ENCODE measurements around the gene CRB2. TPM values are rescaled to one million over a fixed set of nuclear protein-coding genes. Genes with fewer than 3 reads are reported as not detected.

Gene CRB2
- total and polyA plus RNA-seq, 2 of the 13 experiments (the other 11 are each of a cell fraction or from before 2014, with no cell fraction given): 0.01 to 0.29 TPM

- Histone ChIP-seq H2AFZ (ENCODE audit: low read length) (no peak overlapping the region), H3K27me3 (ENCODE audit: control insufficient read depth in 1 of 2, insufficient read depth in 2 of 2, low read length in 2 of 2) (no peaks in the 10 kb centered on the region), H3K4me3 (replicated peaks in 1 of 3; ENCODE audit: insufficient read depth in 1 of 3, low read depth in 2 of 3, low read length in 3 of 3) (no peak overlapping the region), H3K9me3 (ENCODE audit: low read length) (no peaks in the 10 kb centered on the region), H3K27ac (ENCODE audit: extremely low read length, insufficient read depth, low read length) (no peak overlapping the region), H3K4me1 (ENCODE audit: insufficient read depth, low read length) (no peaks in the 10 kb centered on the region), H4K20me1 (ENCODE audit: insufficient read depth, low read length) (no peaks in the 10 kb centered on the region), H3K79me2 (ENCODE audit: insufficient read depth, low read length) (no peaks in the 10 kb centered on the region), H3K36me3 (replicated peaks in 1 of 2; ENCODE audit: control insufficient read depth in 1 of 2, insufficient read depth in 2 of 2, low read length in 2 of 2) (peaks cover 2 to 4% of the 10 kb centered on the region in 2 experiments; a peak in 2 of 5 replicates), H3K4me2 (ENCODE audit: low read depth, low read length) (no peak overlapping the region), H3K9ac (ENCODE audit: insufficient read depth, low read depth, low read length) (no peak overlapping the region)
- no TSS peak for BruUV-seq (replicated peaks)
- CTCF ChIA-PET (ENCODE audit: low intra/inter-chr PET ratio, low total read pairs): no interaction called here
- DNase-seq (ENCODE audit: low spot score) (no peak), FAIRE-seq (no peak), ATAC-seq (no peak)
- intact Hi-C loops (cut with micrococcal nuclease; ENCODE audit: unreplicated experiment) (no loop called here), in situ Hi-C loops (cut with HindIII; ENCODE audit: extremely low pct_ligation_motif_present, low pct_unique_long_range_greater_than_20kb) (loop anchor here (10.0 to 25.0 kb wide), 2 partner anchors 96 to 629 kb away; no protein-coding TSS in a partner anchor)
- POLR2A ChIA-PET: no interaction called here
- TF ChIP-seq ZNF629 (CRISPR knock-in tag; conservative IDR thresholded peaks at IDR 0.05) (peak; percentile 59), ZNF766 (CRISPR knock-in tag; IDR thresholded peaks at IDR 0.05; ENCODE audit: borderline replicate concordance) (no peak)
- 86% methylated on average over 8 of the region's 10 CpGs for WGBS (ENCODE audit: low lambda C conversion rate)
Observed at GRCh38 chr9:123408313-123409262, 52.6 kb downstream of the CRB2 start.

DNA sequence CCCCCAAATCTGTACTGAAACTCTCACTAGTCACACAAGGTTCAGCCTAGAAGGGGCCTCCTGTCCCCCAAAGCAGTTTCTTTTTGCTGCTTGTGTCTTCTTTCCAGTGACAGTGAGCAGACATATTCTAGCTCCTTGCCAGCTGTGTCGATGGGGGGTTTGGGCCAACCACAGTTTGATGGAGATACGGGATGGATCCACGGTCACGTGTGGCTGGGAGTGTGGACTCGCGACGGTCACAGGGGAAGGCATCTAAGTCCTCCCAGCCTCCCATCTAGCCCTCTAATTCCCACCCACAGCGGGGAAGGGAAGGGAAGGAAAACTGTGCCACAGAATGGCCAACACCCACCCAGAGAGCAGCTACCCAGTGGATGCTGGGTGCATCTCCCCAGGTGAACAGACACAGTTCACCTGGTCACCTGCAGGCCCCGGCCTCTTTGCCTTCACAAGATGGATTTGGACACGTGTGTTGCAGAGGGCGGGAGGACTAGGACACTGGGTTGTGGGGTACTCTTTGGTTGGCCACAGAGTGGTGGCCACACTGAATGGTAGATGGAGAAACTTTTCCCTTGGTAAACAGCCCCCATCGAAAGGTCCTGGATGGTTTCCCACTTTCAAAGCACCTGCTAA, 54.4 kb downstream of the CRB2 start:
- H3K27ac ChIP-seq (ENCODE audit: extremely low read length, insufficient read depth, low read length): no peak overlapping the region
- no peak overlapping the region for H3K9ac ChIP-seq (ENCODE audit: insufficient read depth, low read depth, low read length)
- CTCF ChIA-PET (ENCODE audit: low intra/inter-chr PET ratio, low total read pairs): no interaction called here
- BruUV-seq (replicated peaks): no TSS peak
- no peak overlapping the region for H3K4me2 ChIP-seq (ENCODE audit: low read depth, low read length)
- in situ Hi-C loops (cut with HindIII; ENCODE audit: extremely low pct_ligation_motif_present, low pct_unique_long_range_greater_than_20kb) (loop anchor here (25.0 kb wide), 1 partner anchor 627 kb away; no protein-coding TSS in a partner anchor), intact Hi-C loops (cut with micrococcal nuclease; ENCODE audit: unreplicated experiment) (no loop called here)
- POLR2A ChIA-PET: no interaction called here
- H3K36me3 ChIP-seq (replicated peaks in 1 of 2; ENCODE audit: control insufficient read depth in 1 of 2, insufficient read depth in 2 of 2, low read length in 2 of 2): peaks cover 2 to 4% of the 10 kb centered on the region in 2 experiments; a peak in 2 of 5 replicates
- no peaks in the 10 kb centered on the region for H3K4me1 ChIP-seq (ENCODE audit: insufficient read depth, low read length)
- no peaks in the 10 kb centered on the region for H3K27me3 ChIP-seq (ENCODE audit: control insufficient read depth in 1 of 2, insufficient read depth in 2 of 2, low read length in 2 of 2)
- DNase-seq (ENCODE audit: low spot score) (no peak), ATAC-seq (no peak), FAIRE-seq (no peak)
- no peaks in the 10 kb centered on the region for H4K20me1 ChIP-seq (ENCODE audit: insufficient read depth, low read length)
- 88% methylated on average over 10 of the region's 12 CpGs for WGBS (ENCODE audit: low lambda C conversion rate)
- no peaks in the 10 kb centered on the region for H3K9me3 ChIP-seq (ENCODE audit: low read length)
- no peak overlapping the region for H2AFZ ChIP-seq (ENCODE audit: low read length)
- H3K79me2 ChIP-seq (ENCODE audit: insufficient read depth, low read length): no peaks in the 10 kb centered on the region
- no peak overlapping the region for H3K4me3 ChIP-seq (replicated peaks in 1 of 3; ENCODE audit: insufficient read depth in 1 of 3, low read depth in 2 of 3, low read length in 3 of 3)
- TF ChIP-seq ZNF235 (CRISPR knock-in tag; IDR thresholded peaks at IDR 0.05; ENCODE audit: borderline replicate concordance): no peak
- no peak for TF ChIP-seq ARID2 (CRISPR knock-in tag; IDR thresholded peaks at IDR 0.05; ENCODE audit: borderline replicate concordance)
- no peak for TF ChIP-seq ZMYM2 (CRISPR knock-in tag; IDR thresholded peaks at IDR 0.05)
- no peak for TF ChIP-seq HDAC6 (IDR thresholded peaks at IDR 0.05; ENCODE audit: low read depth, low read length)
- TF ChIP-seq RBAK (CRISPR knock-in tag; IDR thresholded peaks at IDR 0.05): no peak
- no peak for TF ChIP-seq CAMTA2 (CRISPR knock-in tag; IDR thresholded peaks at IDR 0.05; ENCODE audit: borderline replicate concordance)
- TF ChIP-seq ZNF747 (CRISPR knock-in tag; IDR thresholded peaks at IDR 0.05; ENCODE audit: borderline replicate concordance): no peak
- TF ChIP-seq, protein P1, sequence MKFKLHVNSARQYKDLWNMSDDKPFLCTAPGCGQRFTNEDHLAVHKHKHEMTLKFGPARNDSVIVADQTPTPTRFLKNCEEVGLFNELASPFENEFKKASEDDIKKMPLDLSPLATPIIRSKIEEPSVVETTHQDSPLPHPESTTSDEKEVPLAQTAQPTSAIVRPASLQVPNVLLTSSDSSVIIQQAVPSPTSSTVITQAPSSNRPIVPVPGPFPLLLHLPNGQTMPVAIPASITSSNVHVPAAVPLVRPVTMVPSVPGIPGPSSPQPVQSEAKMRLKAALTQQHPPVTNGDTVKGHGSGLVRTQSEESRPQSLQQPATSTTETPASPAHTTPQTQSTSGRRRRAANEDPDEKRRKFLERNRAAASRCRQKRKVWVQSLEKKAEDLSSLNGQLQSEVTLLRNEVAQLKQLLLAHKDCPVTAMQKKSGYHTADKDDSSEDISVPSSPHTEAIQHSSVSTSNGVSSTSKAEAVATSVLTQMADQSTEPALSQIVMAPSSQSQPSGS (CRISPR knock-in tag; IDR thresholded peaks at IDR 0.05): no peak
- no peak for TF ChIP-seq ZBTB3 (CRISPR knock-in tag; IDR thresholded peaks at IDR 0.05; ENCODE audit: borderline replicate concordance, low read depth)
- no peak for TF ChIP-seq NR2F6 (IDR thresholded peaks at IDR 0.05)
- TF ChIP-seq NR2F6 (CRISPR knock-in tag; IDR thresholded peaks at IDR 0.05): no peak
- TF ChIP-seq FOXO1 (CRISPR knock-in tag; IDR thresholded peaks at IDR 0.05): no peak
- TF ChIP-seq, protein P2, sequence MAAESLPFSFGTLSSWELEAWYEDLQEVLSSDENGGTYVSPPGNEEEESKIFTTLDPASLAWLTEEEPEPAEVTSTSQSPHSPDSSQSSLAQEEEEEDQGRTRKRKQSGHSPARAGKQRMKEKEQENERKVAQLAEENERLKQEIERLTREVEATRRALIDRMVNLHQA (CRISPR knock-in tag; IDR thresholded peaks at IDR 0.05): no peak
- TF ChIP-seq ZSCAN9 (CRISPR knock-in tag; IDR thresholded peaks at IDR 0.05; ENCODE audit: borderline replicate concordance): no peak
